Measurements from ENCODE around the gene SLC27A5. TPM values are rescaled to one million over a fixed set of nuclear protein-coding genes. Genes with fewer than 3 reads are reported as not detected.

Gene SLC27A5
- total and polyA plus RNA-seq, 2 of the 13 experiments (the other 11 are each of a cell fraction or from before 2014, with no cell fraction given) = 30.3 to 40.2 TPM

- TF ChIP-seq, protein P1, sequence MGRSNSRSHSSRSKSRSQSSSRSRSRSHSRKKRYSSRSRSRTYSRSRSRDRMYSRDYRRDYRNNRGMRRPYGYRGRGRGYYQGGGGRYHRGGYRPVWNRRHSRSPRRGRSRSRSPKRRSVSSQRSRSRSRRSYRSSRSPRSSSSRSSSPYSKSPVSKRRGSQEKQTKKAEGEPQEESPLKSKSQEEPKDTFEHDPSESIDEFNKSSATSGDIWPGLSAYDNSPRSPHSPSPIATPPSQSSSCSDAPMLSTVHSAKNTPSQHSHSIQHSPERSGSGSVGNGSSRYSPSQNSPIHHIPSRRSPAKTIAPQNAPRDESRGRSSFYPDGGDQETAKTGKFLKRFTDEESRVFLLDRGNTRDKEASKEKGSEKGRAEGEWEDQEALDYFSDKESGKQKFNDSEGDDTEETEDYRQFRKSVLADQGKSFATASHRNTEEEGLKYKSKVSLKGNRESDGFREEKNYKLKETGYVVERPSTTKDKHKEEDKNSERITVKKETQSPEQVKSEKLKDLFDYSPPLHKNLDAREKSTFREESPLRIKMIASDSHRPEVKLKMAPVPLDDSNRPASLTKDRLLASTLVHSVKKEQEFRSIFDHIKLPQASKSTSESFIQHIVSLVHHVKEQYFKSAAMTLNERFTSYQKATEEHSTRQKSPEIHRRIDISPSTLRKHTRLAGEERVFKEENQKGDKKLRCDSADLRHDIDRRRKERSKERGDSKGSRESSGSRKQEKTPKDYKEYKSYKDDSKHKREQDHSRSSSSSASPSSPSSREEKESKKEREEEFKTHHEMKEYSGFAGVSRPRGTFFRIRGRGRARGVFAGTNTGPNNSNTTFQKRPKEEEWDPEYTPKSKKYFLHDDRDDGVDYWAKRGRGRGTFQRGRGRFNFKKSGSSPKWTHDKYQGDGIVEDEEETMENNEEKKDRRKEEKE (IDR thresholded peaks at IDR 0.05) = no peak
- peak; percentile 98 for TF ChIP-seq GABPB1 (CRISPR knock-in tag; IDR thresholded peaks at IDR 0.05)
- TF ChIP-seq ZFP36 (IDR thresholded peaks at IDR 0.05; ENCODE audit: borderline replicate concordance, low read depth, low read length, partially characterized antibody) = no peak
- TF ChIP-seq DZIP1 (CRISPR knock-in tag; IDR thresholded peaks at IDR 0.05) = no peak; the same call in 1 of the 2 replicates
- no peak for TF ChIP-seq HMG20B (CRISPR knock-in tag; conservative IDR thresholded peaks at IDR 0.05)
- no peak; the same call in 1 of the 2 replicates for TF ChIP-seq ZNF326 (CRISPR knock-in tag; IDR thresholded peaks at IDR 0.05; ENCODE audit: borderline replicate concordance)
- TF ChIP-seq, protein P2, sequence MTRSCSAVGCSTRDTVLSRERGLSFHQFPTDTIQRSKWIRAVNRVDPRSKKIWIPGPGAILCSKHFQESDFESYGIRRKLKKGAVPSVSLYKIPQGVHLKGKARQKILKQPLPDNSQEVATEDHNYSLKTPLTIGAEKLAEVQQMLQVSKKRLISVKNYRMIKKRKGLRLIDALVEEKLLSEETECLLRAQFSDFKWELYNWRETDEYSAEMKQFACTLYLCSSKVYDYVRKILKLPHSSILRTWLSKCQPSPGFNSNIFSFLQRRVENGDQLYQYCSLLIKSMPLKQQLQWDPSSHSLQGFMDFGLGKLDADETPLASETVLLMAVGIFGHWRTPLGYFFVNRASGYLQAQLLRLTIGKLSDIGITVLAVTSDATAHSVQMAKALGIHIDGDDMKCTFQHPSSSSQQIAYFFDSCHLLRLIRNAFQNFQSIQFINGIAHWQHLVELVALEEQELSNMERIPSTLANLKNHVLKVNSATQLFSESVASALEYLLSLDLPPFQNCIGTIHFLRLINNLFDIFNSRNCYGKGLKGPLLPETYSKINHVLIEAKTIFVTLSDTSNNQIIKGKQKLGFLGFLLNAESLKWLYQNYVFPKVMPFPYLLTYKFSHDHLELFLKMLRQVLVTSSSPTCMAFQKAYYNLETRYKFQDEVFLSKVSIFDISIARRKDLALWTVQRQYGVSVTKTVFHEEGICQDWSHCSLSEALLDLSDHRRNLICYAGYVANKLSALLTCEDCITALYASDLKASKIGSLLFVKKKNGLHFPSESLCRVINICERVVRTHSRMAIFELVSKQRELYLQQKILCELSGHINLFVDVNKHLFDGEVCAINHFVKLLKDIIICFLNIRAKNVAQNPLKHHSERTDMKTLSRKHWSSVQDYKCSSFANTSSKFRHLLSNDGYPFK (CRISPR knock-in tag; IDR thresholded peaks at IDR 0.05; ENCODE audit: borderline replicate concordance) = peak; percentile 76; the same call in 1 of the 2 replicates
- TF ChIP-seq NFE2L2 (IDR thresholded peaks at IDR 0.05; ENCODE audit: low read length) = no peak
- TF ChIP-seq HMGXB4 (CRISPR knock-in tag; IDR thresholded peaks at IDR 0.05; ENCODE audit: borderline replicate concordance in 1 of 2, low read depth in 1 of 2) = peak in 1 of 2 experiments; percentile 62; a peak in 3 of 4 replicates
- TF ChIP-seq GPBP1L1 (CRISPR knock-in tag; IDR thresholded peaks at IDR 0.05) = no peak
- TF ChIP-seq, protein P3, sequence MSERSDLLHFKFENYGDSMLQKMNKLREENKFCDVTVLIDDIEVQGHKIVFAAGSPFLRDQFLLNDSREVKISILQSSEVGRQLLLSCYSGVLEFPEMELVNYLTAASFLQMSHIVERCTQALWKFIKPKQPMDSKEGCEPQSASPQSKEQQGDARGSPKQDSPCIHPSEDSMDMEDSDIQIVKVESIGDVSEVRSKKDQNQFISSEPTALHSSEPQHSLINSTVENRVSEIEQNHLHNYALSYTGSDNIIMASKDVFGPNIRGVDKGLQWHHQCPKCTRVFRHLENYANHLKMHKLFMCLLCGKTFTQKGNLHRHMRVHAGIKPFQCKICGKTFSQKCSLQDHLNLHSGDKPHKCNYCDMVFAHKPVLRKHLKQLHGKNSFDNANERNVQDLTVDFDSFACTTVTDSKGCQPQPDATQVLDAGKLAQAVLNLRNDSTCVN (CRISPR knock-in tag; IDR thresholded peaks at IDR 0.05; ENCODE audit: borderline replicate concordance) = 0 out of 2 replicates have a peak, but pooled peaks have one; percentile 25
- TF ChIP-seq ZNF709 (CRISPR knock-in tag; IDR thresholded peaks at IDR 0.05) = no peak
These were observed 42.9 kb upstream of the SLC27A5 start, which contains the start of gene CHMP2A (continued) for GRCh38 chr19:58554494-58555368.

Measured in HepG2 (cell line).